ENCODE results near the gene MIER2. TPM values are rescaled to one million over a fixed set of nuclear protein-coding genes. Genes with fewer than 3 reads are reported as not detected.

Gene MIER2
- total RNA-seq, 1 donor from 2014 or later, result 15.0 TPM

DNA sequence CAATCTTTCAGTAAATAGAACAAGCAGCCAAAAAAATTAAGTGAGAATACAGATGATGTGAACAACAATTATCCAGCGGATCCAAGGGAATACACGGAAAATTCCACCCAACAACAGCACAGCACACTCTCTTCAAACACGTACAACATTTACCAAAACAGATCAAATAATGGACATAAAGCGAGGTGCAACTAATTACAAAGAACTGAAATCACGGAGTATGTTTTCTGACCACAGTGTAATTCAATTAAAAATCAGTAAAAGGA is 26.2 kb downstream of the MIER2 start:
- CTCF ChIA-PET, result no interaction called here
- H3K27me3 Mint-ChIP-seq, result no peaks in the 10 kb centered on the region
- intact Hi-C loops (cut with micrococcal nuclease), result no loop called here
- ATAC-seq (ENCODE audit: low read depth) (no peak), DNase-seq (no peak)
- TF ChIP-seq, protein P1, sequence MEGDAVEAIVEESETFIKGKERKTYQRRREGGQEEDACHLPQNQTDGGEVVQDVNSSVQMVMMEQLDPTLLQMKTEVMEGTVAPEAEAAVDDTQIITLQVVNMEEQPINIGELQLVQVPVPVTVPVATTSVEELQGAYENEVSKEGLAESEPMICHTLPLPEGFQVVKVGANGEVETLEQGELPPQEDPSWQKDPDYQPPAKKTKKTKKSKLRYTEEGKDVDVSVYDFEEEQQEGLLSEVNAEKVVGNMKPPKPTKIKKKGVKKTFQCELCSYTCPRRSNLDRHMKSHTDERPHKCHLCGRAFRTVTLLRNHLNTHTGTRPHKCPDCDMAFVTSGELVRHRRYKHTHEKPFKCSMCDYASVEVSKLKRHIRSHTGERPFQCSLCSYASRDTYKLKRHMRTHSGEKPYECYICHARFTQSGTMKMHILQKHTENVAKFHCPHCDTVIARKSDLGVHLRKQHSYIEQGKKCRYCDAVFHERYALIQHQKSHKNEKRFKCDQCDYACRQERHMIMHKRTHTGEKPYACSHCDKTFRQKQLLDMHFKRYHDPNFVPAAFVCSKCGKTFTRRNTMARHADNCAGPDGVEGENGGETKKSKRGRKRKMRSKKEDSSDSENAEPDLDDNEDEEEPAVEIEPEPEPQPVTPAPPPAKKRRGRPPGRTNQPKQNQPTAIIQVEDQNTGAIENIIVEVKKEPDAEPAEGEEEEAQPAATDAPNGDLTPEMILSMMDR (IDR thresholded peaks at IDR 0.05), result no peak
- POLR2A ChIA-PET, result no interaction called here
- peaks cover 3% of the 10 kb centered on the region for H3K9me3 Mint-ChIP-seq
- no peak overlapping the region for H3K27ac Mint-ChIP-seq
- no peak overlapping the region for H3K4me3 Mint-ChIP-seq
- H3K4me1 Mint-ChIP-seq, result no peaks in the 10 kb centered on the region
- H3K36me3 Mint-ChIP-seq (ENCODE audit: low read depth), result peaks cover 64% of the 10 kb centered on the region

DNA sequence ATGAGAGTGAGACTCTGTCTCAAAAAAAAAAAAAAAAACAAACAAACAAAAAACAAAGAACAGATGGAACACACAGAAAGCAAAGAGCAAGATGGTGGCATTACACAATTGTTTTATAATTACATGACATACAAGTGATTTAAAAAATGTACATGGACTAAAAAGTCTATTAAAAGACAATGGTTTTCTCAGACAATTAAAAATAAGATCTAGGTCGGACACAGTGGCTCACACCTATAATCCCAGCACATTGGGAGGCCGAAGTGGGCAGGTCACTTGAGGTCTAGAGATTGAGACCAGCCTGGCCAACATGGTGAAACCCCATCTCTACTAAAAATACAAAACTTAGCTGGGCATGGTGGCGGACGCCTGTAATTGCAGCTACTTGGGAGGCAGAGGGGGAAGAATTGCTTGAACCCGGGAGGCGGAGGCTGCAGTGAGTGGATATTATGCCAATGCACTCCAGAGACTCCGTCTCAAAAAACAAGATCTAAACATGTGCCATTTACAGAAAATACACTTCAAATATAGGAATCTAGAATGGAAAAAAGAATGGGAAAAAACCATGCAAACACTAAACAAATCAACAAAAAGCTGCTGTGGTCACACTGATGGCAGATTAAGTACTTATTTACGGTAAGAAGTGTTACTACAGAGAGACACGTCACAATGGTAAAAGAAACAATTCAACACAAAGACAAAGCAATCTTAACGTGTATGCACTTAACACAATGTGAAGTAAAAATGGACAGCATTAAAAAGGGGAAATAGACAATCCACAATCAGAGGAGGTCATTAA is 26.7 kb downstream of the MIER2 start:
- CTCF ChIA-PET, result no interaction called here
- H3K27ac Mint-ChIP-seq, result no peak overlapping the region
- no peaks in the 10 kb centered on the region for H3K27me3 Mint-ChIP-seq

DNA sequence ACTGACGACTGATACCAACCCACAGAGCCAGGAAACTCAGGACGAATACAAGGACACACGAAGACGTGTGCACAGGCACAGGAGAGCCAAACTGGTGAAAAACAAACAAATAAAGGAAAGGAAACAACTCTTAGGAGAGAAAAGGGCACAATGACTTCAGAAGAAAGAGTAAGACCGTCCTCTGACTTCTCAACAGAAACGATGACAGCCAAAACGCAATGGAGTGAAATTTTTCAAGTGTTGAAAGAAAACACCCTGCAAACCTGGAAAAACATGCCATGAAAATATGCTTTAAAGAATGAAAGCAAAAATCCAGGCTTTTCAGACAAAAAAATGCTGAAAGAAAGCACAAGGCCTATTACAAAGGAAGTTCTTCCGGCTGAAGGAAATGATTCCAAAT is 28.8 kb downstream of the MIER2 start:
- H3K27ac Mint-ChIP-seq, result no peak overlapping the region
- intact Hi-C loops (cut with micrococcal nuclease), result no loop called here
- no peaks in the 10 kb centered on the region for H3K4me1 Mint-ChIP-seq
- peaks cover 3% of the 10 kb centered on the region for H3K9me3 Mint-ChIP-seq
- H3K36me3 Mint-ChIP-seq (ENCODE audit: low read depth), result peaks cover 67% of the 10 kb centered on the region
- no peak overlapping the region for H3K4me3 Mint-ChIP-seq
- ATAC-seq (ENCODE audit: low read depth) (no peak), DNase-seq (no peak)
- no peaks in the 10 kb centered on the region for H3K27me3 Mint-ChIP-seq
- ChIA-PET CTCF (no interaction called here), POLR2A (no interaction called here)
- TF ChIP-seq, protein P1 (IDR thresholded peaks at IDR 0.05), result no peak

More for the DNA sequence above, 26.7 kb downstream of the MIER2 start:
- ATAC-seq (ENCODE audit: low read depth) (no peak), DNase-seq (no peak)
- TF ChIP-seq, protein P1 (IDR thresholded peaks at IDR 0.05), result no peak
- H3K36me3 Mint-ChIP-seq (ENCODE audit: low read depth), result peaks cover 65% of the 10 kb centered on the region
- POLR2A ChIA-PET, result no interaction called here
- H3K9me3 Mint-ChIP-seq, result peaks cover 3% of the 10 kb centered on the region
- H3K4me1 Mint-ChIP-seq, result no peaks in the 10 kb centered on the region
- no peak overlapping the region for H3K4me3 Mint-ChIP-seq
- intact Hi-C loops (cut with micrococcal nuclease), result no loop called here

DNA sequence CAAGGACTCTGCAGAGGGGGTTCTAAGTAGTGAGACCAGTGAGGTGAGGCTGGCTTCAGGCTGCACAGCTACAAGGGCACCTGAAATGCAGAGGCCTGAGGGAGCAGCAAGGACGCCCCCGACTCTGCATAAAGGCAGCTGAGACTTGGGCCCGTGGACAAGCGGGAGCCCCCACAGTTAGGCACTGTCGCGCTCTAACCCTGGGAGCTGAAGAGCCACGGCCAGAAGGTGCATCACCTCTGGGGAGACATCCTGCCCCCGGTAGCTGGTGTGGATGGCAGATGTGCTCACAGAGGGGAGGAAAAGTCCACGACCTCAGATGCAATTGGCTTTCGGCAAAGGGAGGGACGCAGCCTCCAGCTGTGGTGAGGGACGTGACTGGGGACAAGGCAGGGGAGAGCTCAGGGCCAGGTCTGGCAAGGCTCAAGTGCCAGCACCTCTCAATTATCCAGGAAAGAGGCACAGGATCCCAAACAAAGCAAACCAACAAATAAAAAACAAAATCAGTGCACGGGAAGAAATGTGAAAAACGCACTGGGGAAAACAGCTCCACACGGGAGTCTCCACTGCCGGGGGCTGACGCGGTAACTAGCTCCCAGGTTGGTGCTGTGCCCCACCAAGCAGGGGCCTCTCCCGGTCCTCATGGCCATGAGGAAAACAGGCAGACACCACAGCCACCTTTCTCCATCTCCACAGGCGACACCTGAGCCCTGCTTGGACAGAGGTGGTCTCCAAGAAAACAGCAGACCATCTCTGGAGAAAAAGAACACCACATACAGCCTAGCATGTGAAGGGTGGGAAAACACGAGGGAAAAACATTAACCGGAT is 30.4 kb downstream of the MIER2 start:
- Mint-ChIP-seq H3K27ac (no peak overlapping the region), H3K27me3 (no peaks in the 10 kb centered on the region), H3K4me3 (no peak overlapping the region), H3K36me3 (ENCODE audit: low read depth) (peaks cover 61% of the 10 kb centered on the region), H3K4me1 (no peaks in the 10 kb centered on the region), H3K9me3 (peaks cover 3% of the 10 kb centered on the region)
- intact Hi-C loops (cut with micrococcal nuclease), result no loop called here
- ChIA-PET CTCF (no interaction called here), POLR2A (no interaction called here)
- TF ChIP-seq, protein P1 (IDR thresholded peaks at IDR 0.05), result no peak
- DNase-seq (no peak), ATAC-seq (ENCODE audit: low read depth) (no peak)

DNA sequence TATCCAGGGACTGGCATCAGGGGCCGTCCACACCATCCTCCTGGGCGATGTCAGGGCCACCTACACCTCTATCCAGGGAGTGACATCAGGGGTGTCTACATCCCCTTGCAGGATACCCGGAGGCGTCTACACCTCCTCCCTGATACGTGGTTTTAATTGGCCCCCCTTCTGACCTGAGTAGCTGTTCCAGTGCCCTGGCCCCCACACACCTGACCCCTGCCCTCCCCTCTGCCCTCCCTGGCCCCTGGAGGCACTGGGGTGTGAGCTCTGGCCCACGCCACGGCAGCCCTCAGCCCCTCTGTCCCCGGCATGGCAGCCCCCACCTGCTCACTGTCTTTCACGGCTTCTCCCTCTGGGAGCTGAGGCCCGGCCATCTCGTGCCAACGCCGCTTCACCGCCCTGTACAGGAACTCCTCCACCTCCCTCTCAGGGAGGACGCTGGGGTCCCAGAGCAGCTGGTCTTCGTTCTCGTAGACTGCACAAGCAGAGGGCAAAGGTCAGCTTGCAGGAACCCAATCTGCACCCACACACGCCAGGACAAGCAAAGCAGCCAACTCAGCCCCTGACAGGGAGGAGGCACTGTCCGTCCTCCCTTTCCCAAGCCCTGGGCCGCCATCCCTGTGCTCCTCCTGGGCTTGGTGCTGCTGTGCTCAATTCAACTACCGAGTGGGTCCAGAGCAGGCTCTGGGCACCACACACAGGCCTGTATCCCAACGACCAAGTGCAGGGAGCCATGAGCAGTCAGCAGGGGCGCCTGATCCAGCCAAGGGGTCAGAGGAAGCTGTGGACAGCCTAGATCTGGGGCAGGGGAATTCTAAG is 31.2 kb downstream of the MIER2 start:
- H3K9me3 Mint-ChIP-seq, result peaks cover 3% of the 10 kb centered on the region
- ATAC-seq (ENCODE audit: low read depth), result no peak
- H3K36me3 Mint-ChIP-seq (ENCODE audit: low read depth), result peaks cover 61% of the 10 kb centered on the region

More for the DNA sequence above, 31.2 kb downstream of the MIER2 start:
- H3K4me3 Mint-ChIP-seq, result no peak overlapping the region
- no peaks in the 10 kb centered on the region for H3K27me3 Mint-ChIP-seq
- H3K27ac Mint-ChIP-seq, result no peak overlapping the region
- DNase-seq, result no peak
- TF ChIP-seq, protein P1 (IDR thresholded peaks at IDR 0.05), result no peak
- ChIA-PET CTCF (no interaction called here), POLR2A (no interaction called here)
- no peaks in the 10 kb centered on the region for H3K4me1 Mint-ChIP-seq
- intact Hi-C loops (cut with micrococcal nuclease), result no loop called here

All from activated B cell treated with CpG ODN at 0.5 μM for 24 hours (primary cell).